Prostate gland (tissue), 2 donors: Measurements from ENCODE around the gene LRCH3. TPM values are rescaled to one million over a fixed set of nuclear protein-coding genes. Genes with fewer than 3 reads are reported as not detected.

ENCODE experiments used
- DNase-seq: peaks from one replicate; pipeline ENCODE4 v3.0.0-alpha.2; 2019; ENCODE audit warnings: low spot score
- H3K27ac ChIP-seq, 2 donors: fragments of 200-600 bp; sonication (generic); 2 replicates each; pipeline ENCODE4 v1.5.1; 2017 to 2019
- H3K27me3 ChIP-seq: fragments of 200-600 bp; sonication (generic); replicated peaks from 2 replicates; pipeline ENCODE4 v1.5.1; 2019; ENCODE audit not compliant: insufficient read depth
- H3K36me3 ChIP-seq, 2 donors: fragments of 200-600 bp; sonication (generic); 1 replicate in 1 of 2; 2 replicates in 1 of 2; pipeline versions ENCODE4 v1.5.1 to v1.8.1; 2017 to 2019
- H3K4me1 ChIP-seq: fragments of 200-600 bp; sonication (generic); replicated peaks from 2 replicates; pipeline ENCODE4 v1.5.1; 2019
- H3K4me3 ChIP-seq, 2 donors: fragments of 200-600 bp; sonication (generic); 2 replicates each; pipeline ENCODE4 v1.5.1; 2017 to 2019
- H3K9me3 ChIP-seq: fragments of 200-600 bp; sonication (generic); 2 replicates; pipeline ENCODE4 v1.5.1; 2017
- POLR2A ChIP-seq: fragments of 450-650 bp; IDR thresholded peaks from one replicate; pipeline ENCODE4 v1.6.1; 2016; ENCODE audit warnings: antibody characterized with exemption, mild to moderate bottlenecking
- POLR2AphosphoS5 ChIP-seq: sonication (generic); formaldehyde crosslinking; IDR thresholded peaks from one replicate; pipeline ENCODE4 v1.6.1; 2017; ENCODE audit warnings: antibody characterized with exemption
- WGBS: methylation state at CpG from one replicate; pipeline ENCODE4 v1.1.5; 2018; 5-methylcytosine and 5-hydroxymethylcytosine counted together
- intact Hi-C: fragments of 100-400 bp; cut with DNase I; formaldehyde crosslinking; loops from one replicate; pipeline ENCODE4 v1.14.2; 2022
- total RNA-seq, 2 donors: library from RNA; depleted of rRNA; stranded (reverse); fragments of >200 nt; gene quantifications; one replicate each; pipeline ENCODE4 v1.1.0, GENCODE V29; 2016
- TF ChIP-seq, protein P1 (sequence below), 4 experiments: fragments of 200-600 bp in 2 of 4; fragments of 450-650 bp in 2 of 4; sonication (generic) in 2 of 4; IDR thresholded peaks; 1 replicate in 3 of 4; 2 replicates in 1 of 4; pipeline ENCODE4 v1.5.1; 2016 to 2019; ENCODE audit warnings: antibody characterized with exemption in 4 of 4, mild to moderate bottlenecking in 2 of 4, moderate library complexity in 2 of 4

The LRCH3 gene
- total RNA-seq, 2 donors from 2014 or later = 31.6 to 114 TPM

DNA sequence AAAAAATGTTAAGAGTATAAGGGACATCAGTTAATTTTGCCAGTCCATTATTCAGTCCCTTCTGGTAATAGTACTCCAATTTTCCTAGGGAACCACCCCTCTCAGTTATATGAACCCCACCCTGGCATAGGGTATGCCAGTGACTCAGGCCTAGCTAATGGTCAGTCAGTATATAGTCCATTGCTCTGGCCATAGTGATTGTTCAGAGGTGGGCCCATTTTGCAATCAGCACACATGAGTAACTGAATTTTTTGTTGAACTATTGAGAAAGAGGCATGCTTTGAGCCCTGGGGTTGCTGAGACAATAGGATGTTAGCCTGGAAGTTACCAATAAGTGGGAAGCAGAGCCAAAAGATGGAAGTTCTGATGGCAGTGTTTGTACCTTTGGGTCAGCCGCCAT lies 4.1 kb downstream of the LRCH3 start:
- Histone ChIP-seq H3K27me3 (no peaks in the 10 kb centered on the region), H3K4me3 (no peak overlapping the region), H3K36me3 (no peaks in the 10 kb centered on the region), H3K4me1 (peaks cover 4% of the 10 kb centered on the region), H3K9me3 (no peaks in the 10 kb centered on the region), H3K27ac (no peak overlapping the region)
- WGBS = 95% methylated on average over 1 of the region's 1 CpG
- DNase-seq = no peak
- intact Hi-C loops = no loop called here
- TF ChIP-seq POLR2AphosphoS5 (no peak), POLR2A (no peak)
- TF ChIP-seq, protein P1, sequence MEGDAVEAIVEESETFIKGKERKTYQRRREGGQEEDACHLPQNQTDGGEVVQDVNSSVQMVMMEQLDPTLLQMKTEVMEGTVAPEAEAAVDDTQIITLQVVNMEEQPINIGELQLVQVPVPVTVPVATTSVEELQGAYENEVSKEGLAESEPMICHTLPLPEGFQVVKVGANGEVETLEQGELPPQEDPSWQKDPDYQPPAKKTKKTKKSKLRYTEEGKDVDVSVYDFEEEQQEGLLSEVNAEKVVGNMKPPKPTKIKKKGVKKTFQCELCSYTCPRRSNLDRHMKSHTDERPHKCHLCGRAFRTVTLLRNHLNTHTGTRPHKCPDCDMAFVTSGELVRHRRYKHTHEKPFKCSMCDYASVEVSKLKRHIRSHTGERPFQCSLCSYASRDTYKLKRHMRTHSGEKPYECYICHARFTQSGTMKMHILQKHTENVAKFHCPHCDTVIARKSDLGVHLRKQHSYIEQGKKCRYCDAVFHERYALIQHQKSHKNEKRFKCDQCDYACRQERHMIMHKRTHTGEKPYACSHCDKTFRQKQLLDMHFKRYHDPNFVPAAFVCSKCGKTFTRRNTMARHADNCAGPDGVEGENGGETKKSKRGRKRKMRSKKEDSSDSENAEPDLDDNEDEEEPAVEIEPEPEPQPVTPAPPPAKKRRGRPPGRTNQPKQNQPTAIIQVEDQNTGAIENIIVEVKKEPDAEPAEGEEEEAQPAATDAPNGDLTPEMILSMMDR (IDR thresholded peaks at IDR 0.05) = no peak

DNA sequence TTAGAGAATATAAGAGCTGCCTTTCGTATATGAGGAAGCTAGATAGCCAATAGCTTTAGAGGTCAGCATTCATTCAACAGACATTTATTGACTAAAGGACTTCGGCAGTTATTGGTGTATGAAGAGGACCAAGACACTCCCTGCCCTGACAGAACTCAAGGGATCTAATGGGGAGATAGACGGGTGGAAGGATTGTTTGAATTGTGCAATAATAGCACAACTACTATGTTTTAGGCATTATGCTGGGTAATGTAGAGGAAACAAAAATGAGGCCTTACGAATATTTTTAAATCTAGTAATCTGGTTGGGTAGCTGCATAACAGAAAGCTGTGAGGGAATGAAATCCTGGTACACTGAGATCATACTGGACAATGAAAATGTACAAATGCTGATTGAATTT lies 5.0 kb downstream of the LRCH3 start:
- intact Hi-C loops = no loop called here
- Histone ChIP-seq H3K36me3 (no peaks in the 10 kb centered on the region), H3K4me1 (peaks cover 4% of the 10 kb centered on the region), H3K9me3 (no peaks in the 10 kb centered on the region), H3K4me3 (no peak overlapping the region), H3K27ac (no peak overlapping the region), H3K27me3 (no peaks in the 10 kb centered on the region)
- DNase-seq = no peak
- 64% methylated on average over 4 of the region's 4 CpGs for WGBS
- no peak for TF ChIP-seq POLR2A
- TF ChIP-seq POLR2AphosphoS5 = no peak
- TF ChIP-seq, protein P1 (IDR thresholded peaks at IDR 0.05) = no peak

DNA sequence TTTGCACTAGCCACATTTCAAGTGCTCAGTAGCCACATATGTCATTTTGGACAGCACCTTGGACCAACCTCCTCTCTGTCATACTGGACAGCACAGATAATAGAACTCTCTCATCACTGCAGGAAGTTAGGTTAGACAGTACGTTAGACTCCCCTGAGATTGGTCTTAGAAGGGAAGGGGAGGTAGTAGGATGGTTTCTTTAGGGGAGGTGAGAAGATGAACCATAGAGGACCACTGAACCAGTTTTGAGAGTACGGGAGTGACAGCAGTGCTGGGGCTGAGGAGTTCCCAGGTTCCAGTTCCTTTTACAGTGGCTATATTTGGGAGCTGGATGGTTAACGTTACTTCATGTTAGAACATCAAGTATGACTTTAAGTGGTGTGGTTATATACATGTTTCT lies 7.8 kb downstream of the LRCH3 start:
- TF ChIP-seq, protein P1 (IDR thresholded peaks at IDR 0.05) = no peak
- TF ChIP-seq POLR2A (no peak), POLR2AphosphoS5 (no peak)
- Histone ChIP-seq H3K4me1 (peaks cover 2% of the 10 kb centered on the region), H3K27me3 (no peaks in the 10 kb centered on the region), H3K27ac (no peak overlapping the region), H3K36me3 (no peaks in the 10 kb centered on the region), H3K9me3 (no peaks in the 10 kb centered on the region), H3K4me3 (no peak overlapping the region)
- intact Hi-C loops = no loop called here
- 58% methylated on average over 3 of the region's 3 CpGs for WGBS
- DNase-seq = no peak

DNA sequence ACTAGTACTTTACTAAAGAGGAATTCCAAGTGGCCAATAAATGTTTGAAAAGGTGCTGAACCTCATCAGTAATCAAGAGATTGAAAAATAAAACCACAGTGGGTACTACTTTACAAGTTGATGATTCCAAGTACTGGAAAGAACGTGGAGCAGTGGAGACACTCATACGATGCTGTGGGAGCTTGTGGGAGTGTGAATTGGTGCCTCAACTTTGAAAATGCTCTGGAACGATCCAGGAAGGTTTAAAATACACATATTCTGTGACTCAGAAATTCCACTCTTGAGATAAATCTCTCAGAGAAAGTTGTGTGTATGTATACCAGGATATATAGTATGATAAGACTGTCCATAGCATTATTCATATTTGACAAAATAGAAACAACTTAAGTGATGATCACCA lies 9.3 kb downstream of the LRCH3 start:
- intact Hi-C loops = no loop called here
- no peaks in the 10 kb centered on the region for H3K36me3 ChIP-seq
- 80% methylated on average over 3 of the region's 3 CpGs for WGBS
- no peak overlapping the region for H3K27ac ChIP-seq
- TF ChIP-seq POLR2AphosphoS5 (no peak), POLR2A (no peak)
- TF ChIP-seq, protein P1 (IDR thresholded peaks at IDR 0.05) = no peak
- no peak overlapping the region for H3K4me3 ChIP-seq
- H3K9me3 ChIP-seq = no peaks in the 10 kb centered on the region
- no peaks in the 10 kb centered on the region for H3K4me1 ChIP-seq
- no peak for DNase-seq
- H3K27me3 ChIP-seq = no peaks in the 10 kb centered on the region

DNA sequence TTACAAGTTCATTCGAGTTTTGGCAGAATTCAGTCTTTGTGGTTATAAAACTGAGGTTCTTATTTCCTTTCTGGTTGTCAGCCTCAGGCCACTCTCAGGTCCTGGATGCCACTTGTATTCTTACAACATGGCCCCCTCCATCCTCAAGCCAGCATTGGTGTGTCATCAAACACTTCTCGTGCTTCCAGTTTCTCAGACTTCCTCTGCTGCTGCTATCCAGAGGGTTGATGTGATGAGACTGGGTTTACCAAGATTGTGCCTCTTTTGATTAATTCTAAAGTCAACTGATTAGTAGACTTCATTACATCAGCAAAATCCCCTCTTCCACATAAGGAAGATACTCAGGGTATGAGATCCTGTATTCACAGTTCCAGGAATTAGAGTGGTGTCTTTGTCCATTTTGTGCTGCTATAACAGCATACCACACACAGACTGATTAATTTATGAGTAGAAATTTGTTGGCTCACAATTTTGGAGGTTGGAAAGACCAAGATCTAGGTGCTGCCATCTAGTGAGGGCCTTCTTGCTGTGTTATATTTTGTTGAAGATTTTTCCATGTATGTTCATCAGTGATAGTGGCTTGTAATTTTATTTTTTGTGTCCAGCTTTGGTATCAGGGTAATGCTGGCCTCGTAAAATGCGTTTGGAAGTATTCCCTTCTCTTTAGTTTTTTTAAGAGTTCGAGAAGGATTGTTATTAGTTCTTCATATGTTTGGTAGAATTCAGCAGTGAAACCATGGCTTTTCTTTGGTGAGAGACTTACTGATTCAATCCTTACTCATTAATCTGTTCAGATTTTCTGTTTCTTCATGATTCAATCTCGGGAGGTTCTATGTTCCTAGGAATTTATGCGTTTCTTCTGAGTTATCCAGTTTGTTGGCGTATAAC lies 11.1 kb downstream of the LRCH3 start:
- H3K36me3 ChIP-seq = no peaks in the 10 kb centered on the region
- no peaks in the 10 kb centered on the region for H3K4me1 ChIP-seq
- intact Hi-C loops = no loop called here
- no peaks in the 10 kb centered on the region for H3K9me3 ChIP-seq
- DNase-seq = no peak
- H3K4me3 ChIP-seq = no peak overlapping the region
- no peaks in the 10 kb centered on the region for H3K27me3 ChIP-seq
- 37% methylated on average over 8 of the region's 8 CpGs for WGBS
- no peak overlapping the region for H3K27ac ChIP-seq
- TF ChIP-seq, protein P1 (IDR thresholded peaks at IDR 0.05) = peak in 2 of 4 experiments; percentile 8 to 14
- no peak for TF ChIP-seq POLR2A
- no peak for TF ChIP-seq POLR2AphosphoS5
